ENCODE measurements around the gene KCTD13.
"Not testable (repeated sequence)": the region's sequence is repeated elsewhere in the genome, so short reads cannot be mapped to it uniquely, and the experiment has no call there.

Gene KCTD13

DNA sequence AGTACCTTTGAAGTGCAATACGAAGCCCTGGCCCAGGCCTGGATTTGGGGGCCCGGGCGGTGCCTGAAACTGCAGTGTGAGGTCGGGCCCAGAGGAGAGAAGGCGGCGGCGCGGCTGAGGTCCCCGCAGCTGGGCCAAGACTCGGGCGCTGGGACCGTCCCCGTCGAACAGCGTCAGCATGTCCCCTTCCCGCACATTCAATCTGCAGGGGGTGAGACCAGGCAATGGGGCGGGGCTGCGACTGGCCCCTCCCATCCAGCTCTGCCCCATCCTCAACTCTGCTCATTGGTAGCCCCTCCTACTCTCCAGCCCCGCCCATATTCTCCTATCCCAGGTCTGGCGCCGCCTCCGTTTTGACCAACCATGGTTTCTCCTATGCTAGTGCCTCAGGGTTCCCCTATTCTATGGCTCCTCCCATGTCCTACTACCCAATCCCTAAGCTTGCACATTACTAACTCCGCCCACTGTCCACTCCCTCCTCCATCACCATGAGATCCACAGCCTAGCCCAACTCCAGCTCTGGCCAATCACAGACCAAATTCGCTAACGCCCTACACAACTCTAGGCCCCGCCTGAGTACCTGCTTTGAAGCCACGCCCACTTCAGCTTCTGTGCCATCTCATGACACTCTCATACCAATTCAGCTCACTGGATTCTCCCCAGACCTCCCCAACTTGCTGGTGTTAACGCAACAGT, 48.6 kb downstream of the KCTD13 start:
- DNase-seq, result no peak

DNA sequence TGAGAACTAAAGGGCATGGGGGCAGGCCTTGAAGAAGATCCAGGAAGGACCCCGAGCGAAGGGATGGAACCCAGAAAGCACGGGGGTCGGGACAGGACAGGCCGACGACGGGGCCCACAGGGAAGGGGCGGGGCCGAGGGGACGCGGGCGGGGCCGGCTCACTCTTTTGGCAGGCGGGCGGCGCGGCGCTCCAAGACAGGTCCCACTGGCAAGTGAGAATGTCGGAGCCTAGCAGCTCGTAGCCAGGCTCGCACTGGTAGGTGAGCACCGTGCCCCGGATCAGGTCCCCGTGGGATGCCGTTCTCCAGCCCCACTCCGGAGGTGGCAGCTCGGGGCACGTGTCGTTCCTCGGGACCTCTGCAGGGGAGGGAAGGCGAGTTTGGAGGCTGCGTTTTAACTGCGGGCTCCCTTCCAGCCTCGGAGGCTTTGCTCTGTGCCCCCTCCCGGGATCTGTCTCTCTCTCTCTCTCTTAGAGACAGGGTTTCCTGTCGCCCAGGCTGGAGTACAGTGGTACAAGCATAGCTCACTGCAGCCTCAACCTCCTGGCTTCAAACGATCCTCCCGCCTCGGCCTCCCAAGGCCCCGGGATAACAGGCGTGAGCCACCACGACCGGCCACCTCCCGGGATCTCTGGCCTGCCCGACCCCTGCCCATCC, 49.3 kb downstream of the KCTD13 start:
- DNase-seq, result no peak

DNA sequence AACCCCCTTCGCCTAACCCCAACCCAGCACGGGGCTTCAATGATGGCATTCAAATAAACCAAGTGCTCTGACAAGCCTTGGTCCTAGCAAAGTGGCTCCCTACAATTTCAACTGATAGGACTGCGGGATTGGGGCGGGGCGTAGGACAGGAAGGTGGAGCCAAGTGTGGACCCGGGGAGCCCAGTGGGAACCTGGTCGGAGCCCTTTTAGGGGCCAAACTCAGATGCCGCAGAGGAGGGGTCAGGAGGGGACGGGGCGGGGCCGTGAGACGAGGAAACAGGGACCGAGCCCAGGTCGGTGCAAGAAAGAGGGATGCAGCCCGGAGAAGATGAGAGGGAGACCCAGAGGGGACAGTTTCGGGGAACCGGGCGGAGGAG, 49.8 kb downstream of the KCTD13 start:
- DNase-seq, result no peak

DNA sequence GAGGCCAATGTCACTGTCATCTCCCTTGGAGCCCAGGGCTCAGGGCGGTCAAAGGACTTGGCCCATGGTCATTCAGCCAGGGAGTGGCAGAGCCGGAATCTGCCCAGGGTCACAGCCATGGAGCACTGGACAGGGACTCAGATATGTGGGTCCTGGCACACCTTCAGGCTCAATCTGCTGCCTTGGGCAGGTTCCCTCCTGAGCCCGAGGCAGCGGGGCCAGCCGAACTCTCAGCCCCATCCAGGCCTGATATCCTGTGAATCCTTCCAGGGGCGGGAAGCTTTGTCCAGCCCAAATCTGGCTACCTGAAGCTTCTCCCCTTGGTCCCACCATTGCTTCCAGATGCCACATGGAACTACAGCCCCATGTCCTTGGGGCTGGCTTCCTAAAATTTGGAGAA, 50.8 kb downstream of the KCTD13 start:
- no peak for DNase-seq

DNA sequence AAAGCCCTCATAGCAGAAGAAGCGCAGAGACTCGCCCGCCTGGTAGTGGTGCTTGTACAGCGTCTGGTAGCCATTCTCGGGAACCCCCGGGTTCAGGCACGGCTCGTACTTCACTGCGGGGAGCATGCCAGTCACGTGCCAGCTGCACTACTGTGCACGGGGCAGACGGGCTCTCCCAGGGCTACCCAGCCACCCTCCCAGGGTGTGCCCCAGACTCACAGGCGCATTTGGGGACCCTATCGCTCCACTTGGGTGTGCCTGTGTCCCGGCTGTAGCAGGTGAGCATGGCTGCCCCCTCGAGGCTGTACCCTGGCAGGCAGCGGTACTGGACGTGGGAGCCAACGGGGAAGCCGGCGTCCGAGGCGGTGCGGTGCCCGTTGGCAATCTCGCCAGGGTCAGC, 52.7 kb downstream of the KCTD13 start:
- no peak for DNase-seq

DNA sequence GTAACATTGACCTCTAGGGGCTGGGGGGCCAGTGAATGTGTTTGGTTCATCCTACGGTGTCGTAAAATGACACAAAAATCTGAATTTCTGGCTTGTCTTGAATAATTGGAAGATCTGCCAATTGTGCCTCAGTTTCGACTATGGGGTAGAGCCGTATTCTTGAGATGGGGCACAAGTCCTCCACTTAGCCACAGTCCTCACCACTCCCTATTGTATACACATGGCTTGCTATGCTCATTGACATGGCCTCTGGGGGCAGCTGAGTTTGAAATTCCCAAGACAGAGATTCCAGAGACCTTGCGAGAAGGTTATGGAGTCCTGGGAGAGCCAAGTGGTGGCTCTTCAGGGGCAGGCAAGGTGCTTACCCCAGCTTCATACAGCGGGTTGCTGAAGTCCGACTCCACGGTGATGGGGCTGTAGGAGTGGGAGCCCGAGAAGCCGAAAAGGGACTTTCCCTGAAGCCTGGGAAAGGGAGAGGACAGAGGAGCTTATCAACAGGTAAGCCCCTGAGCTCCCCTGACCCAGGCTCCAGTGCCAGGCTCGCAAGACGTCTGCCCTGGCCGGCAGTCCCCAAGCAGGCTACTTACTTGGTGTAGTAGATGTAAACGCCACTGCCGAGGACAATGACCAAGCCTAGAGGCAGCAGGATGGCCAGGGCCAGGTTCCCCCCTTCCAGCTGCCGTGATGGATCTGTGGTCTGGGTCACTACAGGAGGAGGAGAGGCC, 54.0 kb downstream of the KCTD13 start:
- no peak for DNase-seq

DNA sequence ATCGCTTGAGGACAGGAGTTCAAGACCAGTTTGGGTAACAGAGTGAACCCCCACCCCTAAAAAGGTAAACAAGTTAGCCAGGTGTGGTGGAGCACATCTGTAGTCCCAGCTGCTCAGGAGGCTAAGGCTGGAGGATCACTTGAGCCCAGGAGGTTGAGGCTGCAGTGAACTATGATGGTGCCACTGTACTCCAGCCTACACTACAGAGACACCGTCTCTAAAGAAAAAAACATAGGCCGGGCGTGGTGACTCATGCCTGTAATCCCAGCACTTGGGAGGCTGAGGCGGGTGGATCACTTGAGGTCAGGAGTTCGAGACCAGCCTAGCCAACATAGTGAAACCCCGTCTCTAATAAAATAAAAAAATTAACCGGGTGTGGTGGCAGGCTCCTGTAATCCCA, 57.0 kb downstream of the KCTD13 start:
- not testable (repeated sequence) for DNase-seq

DNA sequence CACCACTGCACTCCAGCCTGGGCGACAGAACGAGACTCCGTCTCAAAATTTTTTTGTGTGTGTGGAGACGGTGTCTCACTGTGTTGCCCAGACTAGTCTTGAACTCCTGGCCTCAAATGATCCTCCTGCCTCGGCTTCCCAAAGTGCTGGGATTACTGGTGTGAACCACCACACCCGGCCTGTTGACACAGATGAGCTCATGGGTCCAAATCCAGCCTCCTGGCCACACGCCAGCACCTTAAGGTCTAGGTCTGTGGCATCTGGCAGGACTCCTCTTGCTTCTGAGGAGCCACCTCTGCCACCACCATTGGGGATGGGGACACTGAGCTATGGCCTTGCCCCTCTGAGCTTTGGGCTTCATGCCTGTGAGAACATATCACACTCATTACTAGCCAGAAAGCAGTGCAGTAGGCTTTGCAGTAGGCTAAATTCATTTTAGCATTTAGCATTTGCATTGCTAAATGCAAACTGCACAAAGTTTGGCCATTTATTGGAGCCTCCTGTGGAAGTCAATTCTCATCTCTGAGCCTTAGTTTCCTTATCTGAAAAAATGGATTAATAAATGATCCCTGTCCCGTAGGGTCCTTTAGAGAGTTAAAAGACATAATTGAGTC, 57.5 kb downstream of the KCTD13 start:
- no peak for DNase-seq

DNA sequence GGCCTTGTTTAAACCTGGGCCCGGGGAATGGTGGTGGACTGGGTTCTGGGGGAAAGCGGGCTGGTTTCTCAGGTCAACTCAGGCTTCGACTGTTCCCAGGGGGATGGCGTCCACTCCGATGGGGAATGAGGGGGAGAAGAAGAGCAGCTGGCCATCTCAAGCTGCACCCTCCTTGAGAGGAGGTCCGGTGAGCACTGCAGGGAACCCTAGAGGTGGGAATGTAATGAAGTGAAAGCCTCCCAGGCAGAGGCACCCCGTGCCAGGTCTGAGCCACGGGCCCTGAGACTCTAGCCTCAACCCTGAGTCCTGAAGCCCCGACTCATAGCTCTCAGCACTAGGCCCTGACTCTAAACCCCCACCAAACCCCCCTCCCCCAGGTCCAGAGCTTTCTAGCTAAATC, 61.8 kb downstream of the KCTD13 start:
- DNase-seq, result no peak

DNA sequence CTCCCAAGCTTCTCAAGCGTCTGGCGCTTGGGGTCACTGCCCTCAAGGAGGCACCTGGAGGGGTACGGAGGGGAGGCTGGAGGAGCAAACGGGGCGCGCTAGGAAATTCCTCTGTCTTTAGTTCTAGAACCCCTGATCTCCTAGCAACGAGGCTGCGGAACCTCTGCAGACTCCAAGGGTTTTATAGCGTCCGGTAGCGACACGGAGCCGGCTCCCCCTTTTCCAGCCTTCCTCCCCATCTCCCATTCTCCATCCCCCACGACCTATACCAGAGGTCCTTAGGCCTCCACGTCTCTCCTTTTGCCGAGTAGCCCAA, 62.4 kb downstream of the KCTD13 start:
- DNase-seq, result no peak

DNA sequence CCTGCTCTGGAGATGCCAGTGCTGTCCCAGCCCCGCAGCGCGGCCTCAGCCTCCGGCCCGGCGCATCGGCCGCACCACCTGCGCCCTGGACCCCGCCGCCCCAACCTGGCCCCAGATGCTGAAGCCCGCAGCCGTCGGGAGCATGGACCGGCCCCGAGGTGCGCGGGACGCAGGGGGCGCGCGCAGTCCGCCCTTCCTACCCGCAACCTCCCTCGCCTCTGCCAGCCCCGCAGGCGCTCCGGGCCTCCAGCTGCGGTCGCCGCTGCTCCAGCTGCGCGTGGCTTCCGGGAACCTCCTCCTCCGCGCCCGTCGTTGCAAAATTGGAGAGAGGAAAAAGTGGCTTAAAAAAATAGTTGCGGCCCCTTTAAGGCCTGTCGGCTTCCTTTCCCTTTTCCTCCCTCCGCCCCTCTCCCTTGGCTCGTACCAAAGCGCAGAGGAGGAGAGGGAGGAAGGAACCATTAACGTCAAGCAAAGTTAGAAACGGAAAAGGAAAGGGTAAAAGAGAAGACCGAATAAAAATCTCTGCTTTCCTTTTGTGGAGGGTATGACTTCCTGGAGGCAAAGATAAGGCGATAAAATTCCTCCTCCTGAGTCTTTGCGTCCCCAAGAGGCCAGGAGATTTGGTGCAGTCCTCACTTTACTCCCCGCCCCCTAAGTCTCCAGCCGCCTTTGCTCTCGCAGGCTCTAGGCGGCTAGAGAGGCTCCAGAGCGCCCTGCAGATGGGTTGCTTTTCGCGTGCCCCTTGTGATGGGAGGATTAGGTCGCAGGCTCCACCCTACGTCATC, 63.0 kb downstream of the KCTD13 start, which contains the start of gene CDIPT:
Gene CDIPT, minus strand, starts transcription at position 343 of the 785 bp plus-strand sequence. CDS start 369 bp downstream, outside the sequence.
- DNase-seq, result peak; percentile 77

DNA sequence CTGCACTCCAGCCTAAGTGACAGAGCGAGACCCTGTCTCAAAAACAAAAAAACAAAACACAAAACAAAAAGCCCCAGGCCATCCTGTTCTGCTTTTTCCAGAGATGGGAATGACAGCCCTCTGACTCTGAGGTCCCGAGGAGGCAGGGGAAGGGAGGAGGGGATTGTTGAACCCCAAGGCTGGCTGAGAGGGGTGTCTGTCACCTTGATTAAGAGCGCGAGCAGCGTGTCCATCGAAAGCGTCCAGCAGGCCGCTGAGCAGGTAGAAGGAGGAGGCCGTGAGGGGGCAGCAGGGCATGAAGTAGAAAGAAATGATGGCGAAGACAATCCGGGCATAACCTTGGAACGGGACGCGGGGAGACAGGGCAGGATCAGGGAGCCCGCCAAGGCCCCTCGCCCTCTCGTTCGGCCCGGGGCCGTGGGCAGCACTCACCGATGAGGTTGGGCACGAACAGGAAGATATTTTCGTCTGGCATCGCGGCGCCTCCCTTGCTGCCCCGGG, 63.6 kb downstream of the KCTD13 start:
- no peak for DNase-seq

DNA sequence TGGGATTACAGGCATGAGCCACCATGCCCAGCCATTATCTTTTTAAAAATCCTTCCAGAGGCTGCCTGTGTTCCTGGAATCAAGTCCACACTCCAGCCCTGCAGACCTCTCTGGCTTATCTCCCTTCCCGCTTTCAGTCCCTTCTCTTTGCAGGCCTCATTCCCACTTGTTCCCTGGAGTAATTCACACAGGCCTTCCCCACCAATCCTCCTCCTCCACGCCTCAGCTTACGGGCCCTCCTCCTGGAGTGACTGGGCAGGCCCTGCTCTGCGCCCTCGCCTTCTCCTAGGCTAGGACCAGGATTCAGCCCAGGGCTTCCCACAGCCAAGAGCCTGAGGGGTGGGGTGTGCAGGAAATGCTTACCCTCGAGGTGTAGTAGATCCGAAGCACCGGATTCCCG, 65.8 kb downstream of the KCTD13 start:
- DNase-seq, result no peak

DNA sequence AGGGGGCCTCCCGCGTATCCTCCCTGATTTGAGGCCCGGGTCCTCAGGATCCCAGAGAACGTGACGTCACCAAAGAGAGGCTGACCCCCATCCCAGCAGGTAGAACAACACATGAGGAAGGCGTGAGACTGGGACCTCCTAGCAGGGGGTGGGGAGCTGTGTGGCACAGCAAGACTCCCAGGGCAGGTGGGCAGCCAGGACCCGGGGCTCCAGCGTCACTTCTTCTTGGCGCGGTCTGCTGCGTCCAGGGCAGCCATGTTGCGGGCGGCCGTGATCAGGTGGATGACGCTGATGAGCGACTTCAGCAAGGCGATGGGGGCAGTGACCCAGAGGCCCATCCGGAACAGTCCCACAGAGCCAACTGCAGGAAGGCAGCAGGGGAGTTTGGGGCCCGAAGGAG, 67.1 kb downstream of the KCTD13 start:
- DNase-seq, result no peak

DNA sequence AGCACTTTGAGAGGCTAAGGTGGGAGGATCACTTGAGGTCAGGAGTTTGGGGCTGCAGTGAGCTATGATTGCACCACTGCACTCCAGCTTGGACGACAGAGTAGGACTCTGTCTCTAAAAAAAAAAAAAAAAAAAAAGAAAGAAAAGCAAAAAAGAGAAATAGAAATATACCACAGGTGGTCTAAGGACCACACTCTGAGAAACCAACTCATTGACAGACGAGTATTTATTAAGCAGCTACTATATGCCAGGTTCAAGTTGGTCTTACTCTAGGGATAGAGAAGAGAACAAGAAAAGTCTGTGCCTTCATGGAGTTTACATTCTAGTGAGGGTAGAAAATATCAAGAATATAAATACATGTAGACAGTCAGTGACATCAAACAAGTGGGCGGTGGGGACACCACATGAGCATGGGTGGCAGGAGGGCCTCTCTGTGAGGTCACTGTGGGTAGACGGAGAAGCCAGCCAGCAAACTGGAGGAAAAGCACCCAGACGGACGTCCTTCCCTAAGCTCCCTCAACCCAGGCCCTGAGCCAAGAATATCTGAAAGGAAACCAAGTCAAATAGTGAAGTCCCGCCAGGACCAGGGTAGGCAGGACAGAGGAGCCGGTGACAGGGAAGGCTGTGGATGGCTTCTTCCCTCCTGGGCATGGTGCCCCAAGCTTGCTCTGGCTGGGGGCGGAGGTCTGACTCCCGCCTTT, 67.7 kb downstream of the KCTD13 start:
- no peak for DNase-seq

DNA sequence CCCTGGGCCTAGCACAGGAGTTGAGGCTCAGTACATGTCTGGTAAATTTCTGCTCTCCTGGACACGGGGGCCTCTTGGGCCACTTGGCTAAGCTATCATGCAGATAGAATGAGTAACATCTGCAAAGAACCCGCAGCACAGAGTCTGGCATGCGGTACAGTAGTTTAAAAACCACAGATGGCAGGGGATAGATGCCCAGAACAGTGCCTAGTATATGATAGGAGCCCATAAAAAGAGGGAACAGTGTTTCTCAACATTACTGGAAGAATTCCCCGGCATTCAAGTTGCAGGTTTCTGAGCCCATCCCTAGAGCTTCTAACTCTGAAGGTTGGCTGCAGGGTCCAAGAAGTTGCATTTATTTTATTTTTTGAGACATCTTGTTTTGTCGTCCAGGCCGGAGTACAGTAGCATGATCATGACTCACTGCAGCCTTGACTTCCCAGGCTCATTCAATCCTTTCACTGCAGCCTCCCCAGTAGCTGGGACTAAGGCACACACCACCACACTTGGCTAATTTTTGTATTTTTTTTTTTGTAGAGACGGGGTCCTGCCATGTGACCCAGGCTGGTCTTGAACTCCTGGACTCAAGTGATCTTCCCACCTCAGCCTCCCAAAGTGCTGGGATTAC, 68.8 kb downstream of the KCTD13 start:
- DNase-seq, result no peak
